Spleen (tissue), 7 donors: ENCODE measurements around the gene MOB2.

Source experiments
- POLR2A ChIP-seq, 3 donors: fragments of 450-650 bp; IDR thresholded peaks; one replicate each; pipeline ENCODE4 v1.5.1; 2017; ENCODE audit warnings: antibody characterized with exemption in 3 of 3, mild to moderate bottlenecking in 1 of 3
- POLR2AphosphoS5 ChIP-seq, 3 donors: sonication (generic); formaldehyde crosslinking; IDR thresholded peaks; one replicate each; pipeline ENCODE4 v1.5.1; 2017; ENCODE audit warnings: antibody characterized with exemption in 3 of 3
- TF ChIP-seq, protein P1 (sequence below), 11 experiments: fragments of 200-600 bp in 7 of 11; fragments of 450-650 bp in 4 of 11; sonication (generic) in 4 of 11; IDR thresholded peaks in 8 of 11; conservative IDR thresholded peaks in 3 of 11; 1 replicate in 7 of 11; 2 replicates in 4 of 11; pipeline versions ENCODE4 v1.4.0 to v1.8.0; 2016 to 2021; ENCODE audit warnings: antibody characterized with exemption in 11 of 11, inconsistent platforms in 4 of 11, mild to moderate bottlenecking in 1 of 11
- donor health status: DM: no; HTN: no; CAD: no; lungs with moderate emphysema.
- donor health status: DM: no; HTN: no; CAD: no.
- donor health status: DM: no; HTN: no; CAD: no.

DNA sequence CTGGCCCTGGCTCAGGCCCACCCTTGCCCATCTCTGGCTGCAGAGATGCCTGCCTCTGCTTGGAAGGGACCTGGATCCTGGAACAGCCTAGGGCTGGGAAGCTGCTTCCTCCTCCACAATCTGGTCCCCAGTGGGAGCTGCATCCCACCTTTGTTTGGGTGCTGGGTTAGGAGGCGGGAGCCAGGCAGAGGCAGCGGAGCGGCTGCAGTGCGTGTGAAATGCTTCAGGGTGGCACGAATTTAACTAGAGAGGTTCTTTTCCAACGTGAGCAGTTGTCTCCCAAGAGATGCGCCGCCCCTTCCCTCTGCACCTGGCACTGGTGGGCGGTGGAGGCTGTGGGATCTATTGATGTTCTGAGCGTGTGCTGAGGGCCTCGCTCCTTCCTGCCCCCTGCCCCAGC lies 65.3 kb downstream of the MOB2 start:
- TF ChIP-seq, protein P1, sequence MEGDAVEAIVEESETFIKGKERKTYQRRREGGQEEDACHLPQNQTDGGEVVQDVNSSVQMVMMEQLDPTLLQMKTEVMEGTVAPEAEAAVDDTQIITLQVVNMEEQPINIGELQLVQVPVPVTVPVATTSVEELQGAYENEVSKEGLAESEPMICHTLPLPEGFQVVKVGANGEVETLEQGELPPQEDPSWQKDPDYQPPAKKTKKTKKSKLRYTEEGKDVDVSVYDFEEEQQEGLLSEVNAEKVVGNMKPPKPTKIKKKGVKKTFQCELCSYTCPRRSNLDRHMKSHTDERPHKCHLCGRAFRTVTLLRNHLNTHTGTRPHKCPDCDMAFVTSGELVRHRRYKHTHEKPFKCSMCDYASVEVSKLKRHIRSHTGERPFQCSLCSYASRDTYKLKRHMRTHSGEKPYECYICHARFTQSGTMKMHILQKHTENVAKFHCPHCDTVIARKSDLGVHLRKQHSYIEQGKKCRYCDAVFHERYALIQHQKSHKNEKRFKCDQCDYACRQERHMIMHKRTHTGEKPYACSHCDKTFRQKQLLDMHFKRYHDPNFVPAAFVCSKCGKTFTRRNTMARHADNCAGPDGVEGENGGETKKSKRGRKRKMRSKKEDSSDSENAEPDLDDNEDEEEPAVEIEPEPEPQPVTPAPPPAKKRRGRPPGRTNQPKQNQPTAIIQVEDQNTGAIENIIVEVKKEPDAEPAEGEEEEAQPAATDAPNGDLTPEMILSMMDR (IDR thresholded peaks at IDR 0.05 in 8 of 11, conservative IDR thresholded peaks at IDR 0.05 in 3 of 11), result no peak
- TF ChIP-seq POLR2A (IDR thresholded peaks at IDR 0.05), result no peak
- TF ChIP-seq POLR2AphosphoS5 (IDR thresholded peaks at IDR 0.05), result no peak
